Ramos (cell line): ENCODE measurements around the gene TMCC1.
"Not testable (repeated sequence)": the region's sequence is repeated elsewhere in the genome, so short reads cannot be mapped to it uniquely, and the experiment has no call there.

Experiments
- in situ Hi-C: fragments of 300-500 bp; cut with MboI; formaldehyde crosslinking; loops from one replicate; pipeline ENCODE4 v1.14.3; 2022; ENCODE audit warnings: low sequenced_read_pairs; ENCODE audit not compliant: unreplicated experiment

The TMCC1 gene

DNA sequence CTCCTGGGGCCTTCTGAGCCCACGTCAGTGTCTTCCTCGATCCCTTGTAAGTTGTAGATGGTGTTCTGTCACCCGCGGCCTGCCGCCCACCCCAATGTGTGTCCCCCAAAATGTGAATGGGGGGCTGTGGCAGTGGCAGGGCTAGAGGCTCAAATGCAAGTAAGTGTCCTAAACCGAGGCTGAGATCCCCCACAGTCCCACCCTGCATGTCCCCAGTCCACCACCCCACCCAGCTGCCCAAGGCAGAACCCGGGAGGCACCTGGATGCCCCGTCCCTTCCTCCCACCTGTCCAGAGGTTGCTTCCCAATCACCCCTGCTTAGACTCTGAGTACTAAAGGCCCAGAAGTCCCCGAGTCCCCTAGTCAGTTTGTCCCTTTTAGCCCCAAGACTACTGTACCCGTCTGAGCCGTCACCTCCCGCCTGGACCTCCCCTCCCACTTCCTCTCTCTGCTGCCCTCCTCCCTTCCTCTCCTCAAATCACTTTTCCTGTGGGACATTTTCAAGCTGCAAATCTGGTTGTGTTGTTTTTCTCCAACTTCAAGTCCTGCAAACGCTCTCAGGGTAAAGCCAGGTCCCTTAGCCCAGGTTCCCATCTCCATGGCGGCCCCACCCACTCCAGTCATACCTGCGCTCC, 275.2 kb downstream of the TMCC1 start:
- in situ Hi-C loops = no loop called here

GRCh38 chr3:129617381-129618185, 275.9 kb downstream of the TMCC1 start:
- in situ Hi-C loops = no loop called here

DNA sequence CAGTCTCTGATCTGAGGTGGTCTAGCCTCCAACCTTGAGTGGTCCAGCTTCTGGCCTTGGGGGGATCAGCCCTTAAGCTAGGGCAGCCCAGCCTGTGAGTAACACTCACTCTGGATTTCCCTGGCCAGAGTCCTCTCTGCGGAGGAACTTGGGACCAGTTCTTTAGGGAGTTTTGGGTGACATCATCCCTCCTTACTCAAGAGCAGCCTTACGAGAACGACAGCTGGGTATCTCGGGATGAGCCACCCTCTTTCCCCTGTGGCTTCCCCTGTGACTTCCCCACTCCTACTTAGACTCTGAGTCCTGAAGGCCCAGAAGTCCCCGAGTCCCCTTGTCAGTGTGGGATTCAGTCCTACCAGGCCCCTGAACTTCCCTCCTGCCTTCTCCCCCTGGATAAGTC, 276.8 kb downstream of the TMCC1 start:
- in situ Hi-C loops = no loop called here

GRCh38 chr3:129616291-129616690, 277.2 kb downstream of the TMCC1 start:
- in situ Hi-C loops = no loop called here

DNA sequence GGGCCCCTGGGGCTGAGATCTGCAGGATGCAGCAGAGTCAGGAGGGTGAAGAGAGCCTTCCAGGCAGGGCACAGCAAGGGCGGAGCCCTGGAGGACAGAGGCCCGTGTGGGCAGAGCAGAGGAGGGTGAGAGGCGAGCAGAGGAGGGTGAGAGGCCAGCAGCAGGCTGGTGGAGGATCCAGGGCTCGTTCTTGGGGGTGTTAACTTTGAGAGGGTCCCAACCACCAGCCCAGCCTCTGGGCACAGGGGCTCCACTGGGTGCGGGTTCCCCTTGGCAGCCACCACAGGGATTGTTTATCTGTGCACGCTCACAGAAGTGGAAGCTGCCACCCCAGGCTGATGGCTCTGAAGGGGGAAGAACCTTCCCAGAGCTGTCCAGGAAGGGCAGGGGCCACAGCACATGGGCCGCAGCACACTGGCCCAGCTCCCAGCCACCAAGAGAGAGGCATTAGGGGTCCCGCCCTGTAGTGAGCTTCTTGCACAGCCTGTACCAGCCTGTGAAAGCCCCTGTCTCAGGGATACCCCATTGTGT, 277.7 kb downstream of the TMCC1 start:
- in situ Hi-C loops = no loop called here

- in situ Hi-C loops = no loop called here
Measured at GRCh38 chr3:129614927-129615363, 278.6 kb downstream of the TMCC1 start.

- in situ Hi-C loops = no loop called here
Measured at GRCh38 chr3:129614435-129614834, 279.1 kb downstream of the TMCC1 start.

DNA sequence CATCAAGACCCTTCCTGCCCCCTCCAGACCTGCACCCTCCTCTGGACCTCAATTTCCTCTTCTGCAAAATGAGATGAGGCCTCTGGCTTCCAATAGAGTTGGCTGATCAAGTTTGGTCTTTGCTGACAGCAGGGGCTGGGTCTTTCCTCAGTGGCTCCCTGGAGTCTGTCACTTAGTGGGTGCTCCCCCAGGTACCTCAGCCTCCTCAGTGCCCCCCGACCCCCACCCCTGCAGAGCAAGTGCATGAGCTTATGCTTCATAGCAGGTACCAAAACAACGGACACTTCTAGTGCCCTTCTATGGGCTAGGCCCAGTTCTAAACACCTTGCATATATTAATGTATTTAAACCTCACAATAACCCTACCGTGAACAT, 280.2 kb downstream of the TMCC1 start:
- in situ Hi-C loops = no loop called here

- in situ Hi-C loops = no loop called here
Measured at GRCh38 chr3:129612534-129613366, 280.8 kb downstream of the TMCC1 start.

DNA sequence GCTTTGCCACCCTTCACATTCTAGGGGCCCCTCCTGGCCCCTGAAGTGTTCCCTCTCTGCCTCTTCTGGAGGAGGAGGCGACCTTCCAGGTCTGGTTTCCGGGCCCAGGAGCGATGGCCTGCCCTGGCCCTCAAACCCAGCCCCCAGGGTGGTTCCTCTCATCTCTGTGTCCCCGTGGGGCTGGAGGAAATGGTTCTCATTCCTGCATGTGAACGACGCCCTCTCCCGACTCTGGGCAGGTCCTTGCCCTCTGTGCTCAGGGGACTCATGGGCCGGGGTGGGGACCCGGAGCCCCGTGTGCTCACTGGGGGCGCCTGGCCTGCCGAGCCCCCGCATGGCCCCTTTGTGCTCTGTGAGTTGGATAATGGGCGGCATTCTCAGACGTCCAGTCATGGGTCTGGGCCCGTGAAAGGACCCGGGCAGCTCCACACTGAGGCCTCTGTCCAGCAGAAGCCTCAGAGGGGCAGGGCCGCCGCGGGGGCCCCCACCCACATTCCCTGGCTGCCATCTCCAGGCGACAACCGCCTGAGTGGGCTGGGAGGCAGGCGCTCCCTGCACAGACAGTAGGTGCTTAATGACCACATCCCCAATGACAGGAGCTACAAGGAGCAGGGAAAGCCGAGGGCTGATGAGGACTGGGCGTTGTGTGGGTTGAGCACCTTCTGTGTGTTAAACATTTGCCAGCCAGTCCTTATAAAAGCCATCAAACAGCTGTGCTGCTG, 281.5 kb downstream of the TMCC1 start:
- in situ Hi-C loops = no loop called here

DNA sequence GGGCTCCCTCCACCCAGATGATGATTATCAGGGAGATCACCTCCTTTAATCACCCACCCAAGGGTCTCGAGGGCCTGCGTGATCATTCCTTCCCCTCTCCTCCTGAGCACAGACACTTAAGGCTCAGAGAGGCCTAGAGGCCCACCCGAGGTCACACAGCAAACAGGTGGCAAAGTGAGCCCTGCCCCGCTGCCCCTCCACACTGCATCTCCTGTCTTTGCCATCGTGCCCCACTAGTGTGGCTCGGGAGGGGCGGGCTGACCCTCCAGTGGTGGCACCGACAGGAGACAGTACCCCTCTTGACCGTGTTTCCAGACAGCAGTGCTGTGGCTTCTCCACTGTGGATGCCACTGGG, 282.1 kb downstream of the TMCC1 start:
- in situ Hi-C loops = no loop called here

- in situ Hi-C loops = not testable (repeated sequence)
Measured at GRCh38 chr3:129610794-129611445, 282.6 kb downstream of the TMCC1 start.

- in situ Hi-C loops = no loop called here
Measured at GRCh38 chr3:129610276-129610675, 283.2 kb downstream of the TMCC1 start.

GRCh38 chr3:129609591-129610182, 283.8 kb downstream of the TMCC1 start:
- in situ Hi-C loops = no loop called here

DNA sequence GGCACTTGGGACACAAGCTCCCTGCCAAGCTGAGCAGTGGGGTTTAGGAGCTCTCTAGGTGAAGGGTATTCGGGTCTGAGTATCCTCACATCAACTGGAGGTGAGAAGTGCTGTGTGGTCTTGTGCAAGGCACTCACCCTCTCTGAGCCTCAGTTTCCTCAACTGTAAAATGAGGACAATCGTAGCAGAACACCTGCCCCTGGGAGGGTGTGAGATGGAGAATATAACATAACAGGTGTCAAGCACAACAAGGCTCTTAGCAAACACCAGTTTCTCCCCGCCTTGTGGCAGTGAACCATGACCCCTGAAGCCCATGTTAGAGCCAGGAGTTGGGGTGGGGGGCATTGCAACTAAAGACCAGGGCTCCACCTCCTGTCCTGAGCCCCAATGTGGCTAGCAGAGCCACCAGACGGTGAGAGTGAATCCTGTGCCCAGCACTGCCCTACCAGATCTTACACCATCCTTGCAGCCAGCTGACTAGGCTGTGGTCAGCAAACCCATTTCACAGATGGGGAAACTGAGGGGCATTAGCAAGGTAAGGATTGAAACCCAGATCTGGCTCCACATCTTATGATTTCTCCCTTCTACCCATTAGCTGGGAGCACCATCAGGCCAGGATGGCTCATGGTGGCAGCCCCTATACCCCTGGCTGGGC, 284.4 kb downstream of the TMCC1 start:
- in situ Hi-C loops = no loop called here

DNA sequence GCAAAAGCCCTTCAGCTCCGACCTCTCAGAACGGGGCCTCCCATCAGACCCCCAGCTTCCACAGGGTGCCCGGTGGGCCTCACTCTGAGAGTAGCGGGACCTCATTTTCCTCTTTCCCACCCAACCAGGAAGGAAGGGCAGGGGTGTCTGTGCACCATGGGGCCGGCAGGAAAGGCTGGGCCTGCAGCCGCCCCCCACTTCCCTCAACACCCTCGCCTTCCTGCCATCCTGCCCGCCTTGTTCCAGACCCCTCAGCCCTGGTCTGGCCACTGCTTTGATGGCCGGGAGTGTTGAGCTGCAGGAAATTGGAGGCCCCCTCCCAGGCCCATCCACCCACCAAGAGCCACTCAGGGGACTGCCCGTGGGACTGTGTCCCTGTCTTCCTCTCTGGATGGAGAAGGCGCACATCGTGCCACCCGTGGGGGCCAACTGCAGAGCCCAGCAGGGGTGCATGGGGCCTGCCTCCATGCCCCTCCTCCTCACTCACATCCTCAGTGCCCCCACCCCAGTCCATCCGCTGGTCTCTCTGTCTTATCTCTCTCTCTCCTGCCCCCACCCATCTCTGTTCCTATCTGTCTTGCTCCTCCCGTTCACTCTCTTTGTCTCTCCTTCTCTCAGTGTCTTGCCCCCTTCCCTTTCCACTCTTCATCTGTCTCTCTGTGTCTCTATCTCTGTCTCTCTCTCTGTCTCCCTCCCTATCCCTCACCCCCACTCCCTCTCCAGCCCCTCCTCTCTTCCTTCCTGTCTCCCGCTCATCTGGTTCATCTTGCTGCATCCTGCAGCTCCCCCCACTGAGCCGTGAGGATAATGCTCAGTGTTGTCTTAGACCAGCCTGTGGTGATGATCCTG, 285.2 kb downstream of the TMCC1 start:
- in situ Hi-C loops = no loop called here

DNA sequence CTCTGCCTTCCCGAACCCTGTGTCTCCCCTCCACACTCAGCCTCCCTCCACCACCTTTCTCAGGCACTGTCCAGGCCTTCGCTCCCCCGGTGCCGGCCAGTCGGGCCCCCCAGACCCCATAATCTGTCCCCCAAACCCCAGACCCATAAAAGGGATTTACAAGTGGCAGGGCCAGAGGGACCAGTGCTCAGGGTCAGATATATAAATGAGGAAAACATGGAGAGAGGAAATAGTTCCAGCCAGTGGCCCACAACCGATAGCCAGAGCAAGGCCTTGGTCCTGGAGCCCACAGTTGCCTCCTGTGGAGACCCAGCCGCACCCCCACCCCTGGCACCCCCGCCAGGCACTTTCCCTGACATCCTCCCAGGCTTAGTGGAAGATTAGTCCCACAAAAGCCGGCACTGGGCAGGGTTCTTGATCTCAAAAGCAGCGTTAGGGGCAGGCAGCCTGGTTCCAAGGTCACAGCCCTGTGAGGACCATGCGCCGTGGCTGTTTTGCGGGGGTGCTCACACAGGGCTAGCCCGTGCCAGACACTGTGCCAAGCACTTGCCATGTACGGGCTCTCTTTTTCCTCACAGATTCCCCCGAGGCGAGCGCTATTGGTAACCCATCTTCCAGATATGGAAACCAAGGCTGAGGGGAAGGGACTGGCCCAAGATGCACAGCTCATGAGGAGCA, 286.0 kb downstream of the TMCC1 start:
- in situ Hi-C loops = no loop called here
